C4-2B (cell line): ENCODE measurements around the gene PRPF8.
A peak's percentile ranks its signal among the peaks of the same experiment; 100 is the strongest.
"Not testable (repeated sequence)": the region's sequence is repeated elsewhere in the genome, so short reads cannot be mapped to it uniquely, and the experiment has no call there.

ENCODE experiments used
- H3K27ac ChIP-seq: fragments of 450-650 bp; 2 replicates; pipeline ENCODE4 v1.5.1; 2017
- ZFX ChIP-seq: fragments of 450-650 bp; IDR thresholded peaks from 2 replicates; pipeline ENCODE4 v1.6.1; 2017
- TF ChIP-seq, protein P1 (sequence below): fragments of 450-650 bp; conservative IDR thresholded peaks from 2 replicates; pipeline ENCODE4 v1.5.1; 2017; ENCODE audit warnings: mild to moderate bottlenecking

PRPF8 gene

DNA sequence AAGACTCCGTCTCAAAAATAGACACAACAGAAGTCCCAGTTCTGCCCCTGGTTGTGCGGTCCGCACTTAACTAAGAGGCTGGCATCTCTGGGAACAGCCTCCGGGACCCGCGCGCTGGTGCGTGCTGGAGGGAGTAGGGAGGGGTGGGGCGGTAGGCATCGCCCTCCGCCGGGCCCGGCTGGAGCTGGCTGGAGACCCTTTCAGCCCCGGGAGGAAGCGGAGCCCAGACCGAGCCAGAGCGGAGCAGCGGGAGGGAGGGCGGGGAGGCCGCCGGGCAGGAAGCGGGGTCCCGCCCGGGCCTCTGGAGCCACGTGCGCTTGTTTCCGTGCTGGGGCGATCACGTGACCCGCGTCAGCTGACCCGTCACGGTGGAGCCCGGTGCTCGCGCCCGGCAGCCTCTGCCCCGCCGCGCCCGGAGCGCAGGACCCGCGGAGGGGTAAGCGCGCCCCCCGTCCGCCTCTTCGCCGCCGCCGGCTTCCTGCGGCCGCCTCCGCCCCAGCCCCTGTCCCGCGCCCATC, 39.7 kb upstream of the PRPF8 start, which contains the start of gene WDR81:
Gene WDR81, plus strand, starts transcription at position 354 of the 518 bp plus-strand sequence. CDS start 256 bp downstream, outside the sequence.
- H3K27ac ChIP-seq = peak within 1 kb of the TSS; percentile 75

DNA sequence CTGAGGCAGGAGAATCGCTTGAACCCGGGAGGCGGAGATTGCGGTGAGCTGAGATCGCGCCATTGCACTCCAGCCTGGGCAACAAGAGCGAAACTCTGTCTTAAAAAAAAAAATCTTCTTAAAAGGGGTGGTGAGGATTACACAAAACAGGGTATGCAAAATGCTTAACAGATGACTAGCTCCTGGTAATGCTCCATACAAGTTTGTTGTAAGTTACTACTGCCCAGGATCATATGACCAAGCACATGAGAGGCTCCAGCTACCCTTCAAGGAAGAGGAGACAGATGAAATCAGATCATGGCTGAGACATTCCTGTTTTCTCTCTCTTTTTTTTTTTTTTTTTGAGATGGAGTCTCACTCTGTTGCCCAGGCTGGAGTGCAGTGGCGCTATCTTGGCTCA, 37.4 kb upstream of the PRPF8 start:
- not testable (repeated sequence) for H3K27ac ChIP-seq

More for the DNA sequence above, 39.7 kb upstream of the PRPF8 start, which contains the start of gene WDR81:
- TF ChIP-seq ZFX = peak; percentile 83; the same call in 1 of the 2 replicates
- TF ChIP-seq, protein P1, sequence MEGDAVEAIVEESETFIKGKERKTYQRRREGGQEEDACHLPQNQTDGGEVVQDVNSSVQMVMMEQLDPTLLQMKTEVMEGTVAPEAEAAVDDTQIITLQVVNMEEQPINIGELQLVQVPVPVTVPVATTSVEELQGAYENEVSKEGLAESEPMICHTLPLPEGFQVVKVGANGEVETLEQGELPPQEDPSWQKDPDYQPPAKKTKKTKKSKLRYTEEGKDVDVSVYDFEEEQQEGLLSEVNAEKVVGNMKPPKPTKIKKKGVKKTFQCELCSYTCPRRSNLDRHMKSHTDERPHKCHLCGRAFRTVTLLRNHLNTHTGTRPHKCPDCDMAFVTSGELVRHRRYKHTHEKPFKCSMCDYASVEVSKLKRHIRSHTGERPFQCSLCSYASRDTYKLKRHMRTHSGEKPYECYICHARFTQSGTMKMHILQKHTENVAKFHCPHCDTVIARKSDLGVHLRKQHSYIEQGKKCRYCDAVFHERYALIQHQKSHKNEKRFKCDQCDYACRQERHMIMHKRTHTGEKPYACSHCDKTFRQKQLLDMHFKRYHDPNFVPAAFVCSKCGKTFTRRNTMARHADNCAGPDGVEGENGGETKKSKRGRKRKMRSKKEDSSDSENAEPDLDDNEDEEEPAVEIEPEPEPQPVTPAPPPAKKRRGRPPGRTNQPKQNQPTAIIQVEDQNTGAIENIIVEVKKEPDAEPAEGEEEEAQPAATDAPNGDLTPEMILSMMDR = no peak

DNA sequence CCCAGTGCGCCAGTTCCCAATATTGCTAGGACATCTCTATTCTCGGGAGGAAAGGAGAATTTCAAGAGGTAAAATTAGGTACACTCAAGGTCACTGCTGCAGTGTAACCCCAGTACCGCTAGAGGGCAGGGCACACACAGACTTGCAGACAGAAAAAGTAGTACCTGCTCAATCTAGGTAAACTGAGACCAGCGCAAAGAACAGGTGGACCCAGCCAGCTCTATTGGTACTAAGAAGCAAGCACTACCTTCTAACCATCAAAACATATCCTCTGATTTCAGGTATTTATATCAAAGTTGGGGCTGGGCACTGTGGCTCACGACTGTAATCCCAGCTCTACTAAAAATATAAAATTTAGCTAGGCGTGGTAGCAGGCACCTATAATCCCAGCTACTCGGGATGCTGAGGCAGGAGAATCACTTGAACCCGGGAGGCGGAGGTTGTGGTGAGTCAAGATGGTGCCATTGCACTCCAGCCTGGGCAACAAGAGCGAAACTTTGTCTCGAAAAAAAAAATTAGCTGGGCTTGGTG, 36.3 kb upstream of the PRPF8 start:
- no peak overlapping the region for H3K27ac ChIP-seq
- no peak for TF ChIP-seq ZFX
- TF ChIP-seq, protein P1 = peak; percentile 99

DNA sequence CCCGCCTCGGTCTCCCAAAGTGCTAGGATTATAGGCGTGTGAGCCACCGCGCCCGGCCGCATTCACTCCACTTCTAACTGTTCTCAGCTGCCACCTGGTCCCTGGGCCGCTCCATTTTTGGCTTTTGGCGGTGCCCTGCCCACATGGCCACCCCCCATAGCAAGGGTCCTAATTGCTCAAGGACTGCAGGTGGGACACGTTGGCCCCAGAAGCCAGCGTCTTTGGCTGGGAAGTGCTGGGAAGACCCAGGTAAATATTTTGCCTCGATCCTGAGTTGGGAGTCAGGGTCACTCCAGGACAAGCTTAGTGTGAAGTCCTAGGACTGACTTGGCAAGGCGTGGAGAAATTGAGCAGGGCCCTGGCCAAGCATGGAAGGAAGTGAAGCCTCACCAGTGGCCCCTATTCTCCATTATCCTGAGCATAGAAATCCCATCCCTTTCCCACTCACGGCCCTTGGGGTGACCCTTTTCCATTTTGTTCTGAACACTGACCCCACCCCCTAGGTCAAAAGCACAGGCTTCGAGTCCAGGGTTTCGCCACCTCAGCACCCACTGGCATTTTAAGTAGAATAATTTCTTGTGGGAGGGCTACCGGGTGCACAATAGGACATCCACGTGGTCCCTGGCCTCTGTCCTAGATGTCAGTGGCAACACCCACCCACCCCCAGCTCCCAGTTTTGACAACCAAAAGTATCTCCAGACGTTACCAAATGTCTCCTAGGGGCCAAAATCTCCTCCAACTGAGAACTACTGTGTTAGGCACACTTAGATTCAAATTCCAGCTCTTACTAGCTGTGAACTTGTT, 33.9 kb upstream of the PRPF8 start:
- TF ChIP-seq, protein P1 = no peak
- no peak for TF ChIP-seq ZFX
- H3K27ac ChIP-seq = peak overlapping the region; percentile 98

DNA sequence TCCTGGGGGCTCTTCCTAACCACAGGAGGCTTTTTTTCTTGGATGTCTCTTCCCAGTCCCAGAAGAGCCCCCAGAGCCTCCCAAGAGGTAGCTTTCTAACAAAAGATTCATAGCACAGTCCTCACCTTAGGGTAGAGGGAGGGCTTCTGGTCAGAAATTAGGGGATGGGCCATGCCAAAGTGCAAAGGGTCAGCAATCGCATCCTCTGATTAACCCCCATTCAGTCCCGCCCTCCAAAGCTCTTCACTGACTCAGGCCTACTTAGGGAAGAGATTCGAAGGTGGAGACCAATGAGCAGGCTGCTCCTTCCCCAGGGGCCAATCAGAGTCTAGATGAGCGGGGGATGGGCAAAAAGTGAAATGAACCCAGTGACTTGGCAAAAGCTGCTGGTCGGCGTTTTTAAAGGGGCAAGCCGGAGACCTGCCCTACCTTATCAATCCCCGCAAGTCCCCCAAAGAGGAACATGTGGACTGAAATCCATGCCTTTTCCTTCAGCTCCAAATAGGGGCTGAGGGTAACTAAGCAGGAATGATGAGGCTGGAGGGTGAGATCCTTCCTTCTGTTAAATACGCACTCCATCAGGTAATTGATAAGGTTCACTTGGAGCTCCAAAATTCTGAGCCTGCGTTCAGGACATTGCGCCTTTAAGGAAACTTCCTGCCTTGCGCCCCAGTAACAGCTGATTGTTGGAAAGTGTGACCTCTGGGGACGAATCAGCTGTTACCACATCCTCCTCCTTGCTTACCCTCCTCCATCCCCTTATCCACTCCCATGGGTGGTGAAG, 32.4 kb upstream of the PRPF8 start:
- H3K27ac ChIP-seq = peak overlapping the region; percentile 98
- no peak for TF ChIP-seq ZFX
- TF ChIP-seq, protein P1 = no peak

DNA sequence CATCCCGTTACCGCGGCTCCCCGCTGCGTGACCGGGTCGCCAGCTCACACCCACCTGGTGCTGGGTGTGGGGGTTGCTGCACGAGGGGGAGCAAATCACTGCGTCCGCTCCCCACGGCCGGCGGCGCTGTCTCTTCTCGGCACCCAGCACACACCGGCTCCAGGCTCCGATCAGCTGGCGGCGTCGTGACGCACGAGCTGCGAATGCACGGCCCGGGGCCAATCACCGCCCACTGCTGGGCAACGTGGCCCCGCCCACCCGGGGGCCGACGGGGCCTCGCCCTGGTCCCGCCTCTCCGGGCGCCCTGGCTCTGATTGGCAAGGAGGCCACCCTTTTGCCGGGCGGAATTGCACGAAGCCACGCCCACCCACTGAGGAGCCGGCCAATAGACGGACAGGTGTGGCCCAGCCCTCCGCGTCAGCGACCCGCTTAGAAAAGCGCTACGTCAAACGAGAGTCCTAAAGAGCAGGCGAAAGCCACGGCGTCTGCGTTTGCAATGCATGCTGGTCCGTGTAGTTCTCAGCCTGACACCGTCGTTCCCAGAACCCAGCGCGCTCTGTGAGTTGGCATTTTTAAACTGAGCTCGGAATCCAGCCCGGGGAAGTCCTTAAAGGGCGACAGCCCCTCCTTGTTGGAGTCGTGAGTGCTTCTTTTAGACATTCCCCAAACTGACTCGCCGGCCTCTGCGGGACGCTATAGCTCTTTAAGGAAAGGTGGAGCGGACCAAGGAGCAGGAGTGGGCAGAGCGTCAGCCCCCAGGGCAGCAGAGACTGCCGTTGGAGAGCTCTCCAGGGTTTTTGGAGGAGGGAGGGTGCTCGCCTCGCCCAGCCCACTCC, 31.6 kb upstream of the PRPF8 start:
- H3K27ac ChIP-seq = peak overlapping the region; percentile 98
- TF ChIP-seq ZFX = no peak
- TF ChIP-seq, protein P1 = peak; percentile 18; the same call in 1 of the 2 replicates

DNA sequence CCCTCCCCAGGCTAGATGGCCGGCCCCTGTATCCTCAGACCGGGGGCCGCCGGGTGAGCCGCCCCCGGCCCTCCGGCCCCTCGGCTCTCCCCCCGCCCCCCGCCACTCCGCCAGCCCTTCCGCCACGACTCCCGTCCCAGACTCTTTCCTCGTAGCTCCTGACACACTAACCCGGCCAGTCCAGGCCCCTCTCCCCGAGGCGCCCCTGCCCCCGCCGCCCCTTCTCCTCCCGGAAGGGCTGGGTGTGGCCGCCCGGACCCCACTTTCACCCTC, 31.1 kb upstream of the PRPF8 start:
- TF ChIP-seq, protein P1 = no peak
- TF ChIP-seq ZFX = no peak
- peak overlapping the region; percentile 98 for H3K27ac ChIP-seq
